ENCODE results near the gene ATCAY. TPM values are rescaled to one million over a fixed set of nuclear protein-coding genes. Genes with fewer than 3 reads are reported as not detected.

Gene ATCAY
- total RNA-seq, 4 donors from 2014 or later: not detected

GRCh38 chr19:3910105-3910504 is 29.6 kb downstream of the ATCAY start:
- DNase-seq (ENCODE audit: low spot score): no peak
- ATAC-seq (ENCODE audit: low FRiP score): no peak
- TF ChIP-seq, protein P1, sequence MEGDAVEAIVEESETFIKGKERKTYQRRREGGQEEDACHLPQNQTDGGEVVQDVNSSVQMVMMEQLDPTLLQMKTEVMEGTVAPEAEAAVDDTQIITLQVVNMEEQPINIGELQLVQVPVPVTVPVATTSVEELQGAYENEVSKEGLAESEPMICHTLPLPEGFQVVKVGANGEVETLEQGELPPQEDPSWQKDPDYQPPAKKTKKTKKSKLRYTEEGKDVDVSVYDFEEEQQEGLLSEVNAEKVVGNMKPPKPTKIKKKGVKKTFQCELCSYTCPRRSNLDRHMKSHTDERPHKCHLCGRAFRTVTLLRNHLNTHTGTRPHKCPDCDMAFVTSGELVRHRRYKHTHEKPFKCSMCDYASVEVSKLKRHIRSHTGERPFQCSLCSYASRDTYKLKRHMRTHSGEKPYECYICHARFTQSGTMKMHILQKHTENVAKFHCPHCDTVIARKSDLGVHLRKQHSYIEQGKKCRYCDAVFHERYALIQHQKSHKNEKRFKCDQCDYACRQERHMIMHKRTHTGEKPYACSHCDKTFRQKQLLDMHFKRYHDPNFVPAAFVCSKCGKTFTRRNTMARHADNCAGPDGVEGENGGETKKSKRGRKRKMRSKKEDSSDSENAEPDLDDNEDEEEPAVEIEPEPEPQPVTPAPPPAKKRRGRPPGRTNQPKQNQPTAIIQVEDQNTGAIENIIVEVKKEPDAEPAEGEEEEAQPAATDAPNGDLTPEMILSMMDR (IDR thresholded peaks at IDR 0.05): no peak

GRCh38 chr19:3914199-3914598 is 33.7 kb downstream of the ATCAY start:
- TF ChIP-seq, protein P1 (IDR thresholded peaks at IDR 0.05): no peak
- no peak for ATAC-seq (ENCODE audit: low FRiP score)

DNA sequence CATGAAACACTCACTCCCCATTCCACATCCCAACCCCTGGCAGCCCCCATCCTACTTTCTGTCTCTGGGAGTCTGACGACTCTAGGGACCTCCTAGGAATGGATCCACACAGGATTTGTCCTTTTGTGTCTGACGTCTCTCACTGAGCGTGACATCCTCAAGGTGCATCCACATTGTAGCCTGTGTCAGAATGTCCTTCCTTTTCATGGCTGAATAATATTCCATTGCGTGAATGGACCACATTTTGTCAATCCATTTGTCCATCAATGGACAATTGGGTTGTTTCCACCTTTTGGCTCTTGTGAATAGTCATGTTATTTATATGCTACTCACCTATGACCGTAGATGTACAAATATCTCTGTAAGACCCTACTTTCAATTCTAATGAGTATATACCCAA is 35.5 kb downstream of the ATCAY start:
- DNase-seq (ENCODE audit: low spot score) (no peak), ATAC-seq (ENCODE audit: low FRiP score) (no peak)
- TF ChIP-seq, protein P1 (IDR thresholded peaks at IDR 0.05): no peak

More at GRCh38 chr19:3914199-3914598, 33.7 kb downstream of the ATCAY start:
- DNase-seq (ENCODE audit: low spot score): no peak

- no peak for ATAC-seq (ENCODE audit: low FRiP score)
- no peak for DNase-seq (ENCODE audit: low spot score)
- TF ChIP-seq, protein P1 (IDR thresholded peaks at IDR 0.05): no peak
Observed at GRCh38 chr19:3919793-3920192, 39.3 kb downstream of the ATCAY start.

DNA sequence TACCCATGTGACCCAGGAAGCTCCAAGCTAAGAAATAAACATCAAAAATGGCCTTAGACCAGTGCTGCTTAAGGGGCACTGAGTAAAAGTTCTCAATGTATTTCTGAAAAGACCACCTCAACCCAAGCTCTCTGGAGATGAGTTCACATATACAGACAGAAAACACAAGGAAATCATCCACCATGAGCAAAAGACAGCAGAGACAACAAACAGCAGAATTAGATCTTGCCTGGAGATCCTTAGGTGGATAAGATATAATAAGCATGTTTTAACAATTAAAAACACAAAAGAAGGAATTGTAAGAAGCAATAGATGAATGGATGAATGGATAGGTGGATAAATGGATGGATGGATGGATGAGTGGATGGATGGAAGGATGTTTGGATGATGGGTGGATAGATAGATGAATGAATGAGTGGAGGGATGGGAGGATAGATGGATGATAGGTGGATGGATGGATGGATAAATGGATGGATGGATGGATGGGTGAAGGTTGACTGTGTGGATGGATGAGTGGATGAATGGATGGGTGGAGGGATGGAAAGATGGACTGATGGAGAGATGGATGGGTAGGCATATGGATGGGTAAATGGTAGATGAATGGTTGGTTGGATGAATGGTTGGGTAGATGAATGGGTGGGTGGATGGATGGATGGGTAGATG is 42.7 kb downstream of the ATCAY start:
- TF ChIP-seq, protein P1 (IDR thresholded peaks at IDR 0.05): no peak

GRCh38 chr19:3923912-3924311 is 43.4 kb downstream of the ATCAY start:
- DNase-seq (ENCODE audit: low spot score): no peak
- TF ChIP-seq, protein P1 (IDR thresholded peaks at IDR 0.05): no peak
- no peak for ATAC-seq (ENCODE audit: low FRiP score)

More for the DNA sequence above, 42.7 kb downstream of the ATCAY start:
- ATAC-seq (ENCODE audit: low FRiP score) (no peak), DNase-seq (ENCODE audit: low spot score) (no peak)

DNA sequence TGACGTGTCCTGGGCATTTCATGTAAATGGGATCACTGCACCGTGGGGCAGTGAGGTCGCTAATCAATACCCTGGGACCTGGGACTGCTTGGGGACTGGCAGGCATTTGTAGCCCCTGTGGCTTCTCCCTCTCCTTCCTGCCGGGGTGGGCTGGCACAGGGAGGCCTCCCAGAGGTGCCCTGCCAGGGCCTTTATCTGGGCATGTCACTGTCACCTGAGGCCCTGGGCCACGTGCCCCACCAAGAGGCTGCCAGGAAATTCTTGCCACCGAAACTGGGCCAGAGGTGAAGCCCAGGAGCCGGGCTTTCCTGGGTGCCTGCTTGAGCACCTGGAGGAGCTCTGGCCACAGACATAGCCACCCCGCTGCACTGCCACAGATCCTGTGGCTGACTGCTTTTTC is 50.6 kb downstream of the ATCAY start:
- ATAC-seq (ENCODE audit: low FRiP score) (no peak), DNase-seq (ENCODE audit: low spot score) (no peak)
- TF ChIP-seq, protein P1 (IDR thresholded peaks at IDR 0.05): no peak

Measured in omental fat pad (tissue), 4 donors.